NCI-H146 (cell line): ENCODE data around the gene TXN2.
A peak's percentile ranks its signal among the peaks of the same experiment; 100 is the strongest.
"Not testable (repeated sequence)": the region's sequence is repeated elsewhere in the genome, so short reads cannot be mapped to it uniquely, and the experiment has no call there.

Experiments
- DNase-seq: peaks from one replicate; lab custom pipeline; 2025; lab: John Stamatoyannopoulos, UW

TXN2 gene

DNA sequence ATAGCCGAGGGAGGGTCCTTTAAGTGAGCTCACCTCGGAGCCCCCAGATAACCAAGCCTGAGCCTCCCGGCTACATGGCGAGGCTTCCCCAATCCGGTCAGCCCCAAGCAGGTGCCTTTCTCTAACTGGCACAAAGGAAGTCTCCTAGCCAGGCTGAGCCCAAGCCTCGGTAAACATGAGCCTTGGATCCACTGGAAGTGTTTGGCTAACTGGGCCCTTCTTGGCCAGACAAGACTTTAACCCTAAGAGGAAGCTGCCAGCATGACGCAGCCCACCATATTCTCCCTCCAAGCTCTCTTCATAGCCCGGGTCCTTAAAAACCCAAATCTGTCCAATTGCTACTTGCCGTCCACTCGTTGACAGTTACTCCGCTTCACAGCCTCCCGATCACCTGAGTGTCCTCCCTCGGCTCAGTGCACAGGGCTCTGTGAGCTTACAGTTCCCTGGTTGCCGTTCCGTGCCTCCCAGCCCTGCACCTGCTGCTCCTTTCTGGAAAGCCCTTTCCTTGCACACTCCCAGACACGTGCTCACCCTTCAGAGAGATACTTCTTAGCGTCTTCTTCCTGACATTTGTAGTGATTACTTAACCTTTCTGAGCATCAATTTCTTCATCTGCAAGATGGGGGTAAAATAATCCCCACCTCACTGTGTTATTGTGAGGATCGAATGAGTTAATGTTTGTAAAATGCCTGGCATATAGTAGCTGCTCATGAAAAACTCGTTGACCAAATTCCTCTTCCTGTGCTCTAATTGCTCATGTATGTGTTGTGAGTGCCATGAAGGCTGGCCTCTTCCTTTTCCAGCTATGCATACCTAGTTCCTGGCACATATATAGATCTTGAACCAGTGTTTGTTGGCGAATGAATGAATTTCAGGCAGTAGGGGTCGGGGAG, 25.6 kb downstream of the TXN2 start:
- DNase-seq, result peak; percentile 41

DNA sequence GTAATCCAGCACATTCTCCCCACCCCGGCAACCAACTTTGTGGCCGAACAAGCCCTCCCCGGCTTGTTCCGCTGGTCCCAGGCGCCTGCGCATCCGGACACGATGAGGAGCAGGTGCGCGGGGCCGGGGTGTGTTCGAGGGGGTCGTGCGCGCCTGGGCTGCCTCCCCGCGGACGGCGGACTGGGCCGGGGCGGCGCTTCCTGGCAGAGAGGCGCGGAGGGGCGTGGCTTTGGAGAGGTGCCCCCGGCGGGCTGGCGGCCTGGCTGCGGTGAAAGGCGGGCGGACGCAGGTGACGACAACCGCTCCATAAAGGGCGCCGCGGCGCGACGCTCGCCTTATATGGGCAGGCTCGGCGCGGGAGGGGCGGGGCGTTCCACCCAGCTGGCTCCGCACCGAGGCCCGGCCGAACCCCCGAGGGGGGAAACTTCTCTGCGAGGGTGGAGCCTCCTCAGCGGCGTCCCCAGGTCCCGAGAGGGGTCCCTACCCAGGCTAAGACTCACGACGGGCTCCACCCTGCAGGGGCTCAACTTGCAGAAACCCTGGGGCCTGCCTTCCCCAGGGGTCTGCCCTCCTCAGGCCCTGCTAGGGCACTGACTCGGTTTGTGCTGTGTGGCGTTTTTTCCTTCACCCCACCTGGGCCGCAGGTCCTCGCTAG, 26.4 kb downstream of the TXN2 start:
- peak; percentile 94 for DNase-seq

DNA sequence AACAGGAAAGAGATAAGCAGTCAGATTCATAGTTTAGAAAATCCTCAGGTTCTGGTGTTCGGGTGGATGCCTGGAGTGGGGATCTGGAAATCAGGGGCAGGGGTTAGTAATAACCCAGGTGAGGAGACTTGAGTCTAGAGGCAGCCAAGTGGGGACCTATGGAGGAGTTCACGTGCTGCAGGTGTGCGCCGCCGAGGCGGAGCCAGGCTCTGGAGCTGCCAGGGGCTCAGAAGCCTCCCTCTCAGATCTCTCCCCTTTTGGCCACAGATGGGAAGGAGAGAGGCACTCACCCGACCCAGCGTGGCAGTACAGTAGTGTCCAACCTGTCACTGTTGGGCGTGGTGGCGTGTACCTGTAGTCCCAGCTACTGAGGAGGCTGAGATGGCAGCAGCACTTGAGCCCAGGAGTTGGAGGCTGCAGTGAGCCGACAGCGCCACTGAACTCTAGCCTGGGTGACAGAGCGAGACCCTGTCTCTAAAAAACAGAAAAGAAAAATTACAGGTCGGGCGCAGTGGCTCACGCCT, 27.5 kb downstream of the TXN2 start:
- DNase-seq, result no peak

DNA sequence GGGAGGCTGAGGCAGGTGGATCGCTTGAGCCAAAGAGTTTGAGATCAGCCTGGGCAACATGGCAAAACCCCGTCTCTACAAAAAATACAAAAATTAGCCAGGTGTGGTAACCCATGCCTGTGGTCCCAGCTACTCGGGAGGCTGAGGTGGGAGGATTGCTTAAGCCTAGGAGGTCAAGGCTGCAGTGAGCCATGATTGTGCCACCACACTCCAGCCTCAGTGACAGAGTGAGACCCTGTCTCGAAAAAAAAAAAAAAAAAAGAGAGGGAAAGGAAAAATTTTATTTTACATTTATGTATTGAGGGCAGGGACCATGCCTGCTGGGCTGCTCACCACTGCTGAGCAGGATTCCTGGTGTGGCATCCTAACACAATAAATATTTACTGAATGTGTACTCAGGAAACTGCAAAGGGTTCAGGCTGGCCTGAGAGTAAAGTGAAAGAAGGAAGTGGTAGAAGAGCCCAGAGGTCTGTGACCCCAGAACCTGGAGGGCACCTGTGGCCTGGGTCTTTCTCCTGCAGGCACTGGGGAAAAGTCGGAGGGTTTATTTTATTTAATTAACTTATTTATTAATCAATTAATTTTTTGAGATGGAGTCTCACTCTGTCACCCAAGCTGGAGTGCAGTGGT, 28.3 kb downstream of the TXN2 start:
- not testable (repeated sequence) for DNase-seq

- DNase-seq, result no peak
These were observed 29.0 kb downstream of the TXN2 start for GRCh38 chr22:36452250-36452977.

GRCh38 chr22:36450923-36451322, 30.5 kb downstream of the TXN2 start:
- not testable (repeated sequence) for DNase-seq

DNA sequence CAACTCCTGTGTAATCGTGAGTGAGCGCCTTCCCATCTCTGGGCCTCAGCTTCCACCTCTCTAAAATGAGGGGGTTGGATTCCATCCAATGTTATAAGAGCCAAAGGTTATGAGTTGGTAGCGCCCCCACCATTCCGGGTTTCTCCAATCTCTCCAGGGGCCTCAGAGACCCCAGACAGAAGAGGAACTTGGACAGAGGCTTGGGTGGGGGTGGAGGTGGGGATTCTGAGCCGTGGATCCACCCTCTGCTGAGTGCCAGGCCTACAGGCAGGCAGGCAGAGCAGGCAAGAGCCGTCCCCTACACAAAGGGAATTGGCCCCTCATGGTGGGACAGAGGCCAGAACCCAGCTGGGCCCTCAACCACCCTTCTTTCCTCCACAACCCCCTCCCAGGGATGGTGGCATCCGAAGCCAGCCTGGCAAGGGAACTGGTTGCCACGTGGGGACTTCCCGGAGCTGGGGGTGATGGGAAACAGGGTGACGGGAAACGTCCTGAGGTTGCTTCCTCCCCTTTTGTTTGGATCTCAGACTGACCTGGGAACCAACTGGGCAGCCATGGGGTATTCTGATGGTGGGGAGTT, 31.8 kb downstream of the TXN2 start:
- DNase-seq, result no peak

- DNase-seq, result no peak
These were observed 33.8 kb downstream of the TXN2 start for GRCh38 chr22:36447632-36448031.

- peak; percentile 21 for DNase-seq
These were observed 36.2 kb downstream of the TXN2 start for GRCh38 chr22:36445158-36445668.

DNA sequence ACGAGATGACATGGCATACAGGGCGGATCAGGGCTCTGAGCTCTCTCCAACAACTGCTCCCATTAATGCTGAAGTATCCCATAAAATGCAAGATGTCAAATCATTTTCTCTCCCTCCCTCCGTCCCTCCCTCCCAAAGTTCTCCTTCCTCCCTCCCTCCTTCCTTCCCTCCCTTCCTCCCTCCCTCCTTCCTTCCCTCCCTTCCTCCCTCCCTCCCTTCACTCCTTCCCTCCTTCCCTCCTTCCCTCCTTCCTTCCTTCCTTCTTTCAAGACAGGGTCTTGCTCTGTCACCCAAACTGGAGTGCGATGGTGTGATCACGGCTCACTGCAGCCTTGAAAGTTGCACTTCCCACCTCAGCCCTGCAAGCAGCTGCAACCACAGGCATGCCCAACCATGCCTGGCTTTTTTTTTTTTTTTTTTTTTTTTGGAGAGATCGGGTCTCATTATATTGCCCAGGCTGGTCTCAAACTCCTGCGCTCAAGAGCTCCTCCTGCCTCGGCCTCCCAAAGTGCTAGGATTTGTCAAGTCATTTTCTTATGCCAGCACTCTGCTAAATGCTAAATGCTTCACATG, 38.2 kb downstream of the TXN2 start:
- DNase-seq, result no peak

DNA sequence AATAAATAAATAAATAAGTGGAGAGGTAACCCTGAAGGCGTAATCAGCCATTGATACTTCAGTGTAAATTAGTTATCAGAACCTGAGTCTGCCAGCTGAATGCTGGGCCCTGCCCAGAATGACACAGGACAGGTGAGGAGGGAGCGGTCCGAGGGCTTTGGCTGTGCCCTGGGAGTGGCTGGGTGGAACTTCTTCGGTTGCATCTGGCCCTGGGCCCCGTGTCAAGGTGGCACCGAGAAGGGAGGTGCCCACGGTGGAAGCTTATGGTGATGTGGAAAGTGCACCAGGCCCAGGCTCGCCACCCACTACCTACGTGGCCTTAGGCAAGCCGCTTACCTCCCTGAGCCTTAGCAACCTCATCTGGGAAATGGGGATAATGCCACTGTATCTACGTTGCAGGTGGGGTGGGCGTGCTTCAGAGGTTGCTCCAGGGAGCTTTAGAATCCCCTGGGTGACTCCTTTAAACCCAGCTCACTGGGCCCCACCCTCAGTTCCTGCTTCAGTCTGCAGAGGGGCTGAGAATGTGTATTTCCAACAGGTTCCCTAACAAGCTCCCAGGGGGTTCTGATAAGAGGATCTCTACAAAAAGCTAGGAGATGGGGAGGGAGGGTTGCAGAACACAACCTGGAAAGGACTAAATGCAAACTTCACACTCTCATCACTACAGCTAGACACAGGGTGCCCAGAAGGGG, 38.8 kb downstream of the TXN2 start:
- DNase-seq, result no peak

DNA sequence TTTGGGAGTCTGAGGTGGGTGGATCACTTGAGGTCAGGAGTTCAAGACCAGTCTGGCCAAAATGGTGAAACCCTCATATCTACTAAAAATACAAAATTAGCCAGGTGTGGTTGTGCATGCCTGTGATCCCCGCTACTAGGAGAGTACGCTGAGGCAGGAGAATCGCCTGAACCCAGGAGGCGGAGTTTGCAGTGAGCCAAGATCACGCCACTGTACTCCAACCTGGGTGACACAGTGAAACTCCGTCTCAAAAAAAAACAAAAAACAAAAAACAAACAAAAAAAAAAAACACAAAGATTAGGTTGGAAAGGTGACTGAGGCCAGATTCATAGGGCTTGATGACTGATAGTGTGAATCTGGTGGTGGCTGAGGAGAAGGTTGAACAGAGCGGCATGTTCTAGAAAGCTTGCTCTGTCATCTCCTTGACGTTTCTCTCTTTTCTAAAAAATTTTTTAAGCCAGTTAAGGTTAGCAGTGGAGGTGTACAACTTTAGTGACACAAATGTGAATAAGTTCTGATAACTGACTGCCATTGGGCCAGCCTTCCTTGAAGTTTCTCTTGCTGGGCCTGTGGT, 40.9 kb downstream of the TXN2 start:
- no peak for DNase-seq

DNA sequence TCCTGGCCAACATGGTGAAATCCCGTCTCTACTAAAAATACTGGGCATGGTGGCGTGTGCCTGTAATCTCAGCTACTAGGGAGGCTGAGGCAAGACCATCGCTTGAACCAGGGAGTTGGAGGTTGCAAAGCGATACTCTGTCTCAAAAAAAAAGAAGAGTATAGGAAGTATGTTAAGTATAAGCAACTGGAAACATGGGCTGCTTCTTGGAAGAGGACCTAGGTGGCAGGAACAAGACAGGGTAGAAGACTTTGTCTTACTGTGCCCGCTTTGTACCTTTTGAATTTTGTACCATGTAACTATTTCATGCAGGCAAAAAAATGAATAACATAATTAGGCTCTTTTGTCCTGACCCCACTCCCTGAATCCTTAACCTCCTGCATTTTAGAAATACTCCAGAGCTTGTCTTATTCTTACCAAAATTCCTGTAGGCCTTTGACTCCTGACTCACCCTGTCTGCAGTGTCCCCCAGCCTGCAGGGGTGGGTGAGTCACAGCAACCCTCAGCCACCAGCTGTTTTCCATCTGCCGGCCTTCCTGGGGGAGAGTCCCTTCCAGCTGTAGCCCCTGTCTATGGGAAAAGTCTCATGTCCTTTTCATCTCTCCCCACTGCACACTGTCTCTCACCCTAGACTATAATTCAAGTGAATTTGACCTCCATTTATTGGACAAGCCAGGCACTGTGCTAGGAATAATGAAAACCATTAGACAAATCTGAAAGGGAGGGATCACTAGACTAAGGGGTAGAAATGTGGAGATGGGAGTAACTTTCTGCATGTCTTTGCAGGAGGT, 41.8 kb downstream of the TXN2 start:
- no peak for DNase-seq

GRCh38 chr22:36435516-36436415, 45.7 kb downstream of the TXN2 start:
- DNase-seq, result peak; percentile 43

DNA sequence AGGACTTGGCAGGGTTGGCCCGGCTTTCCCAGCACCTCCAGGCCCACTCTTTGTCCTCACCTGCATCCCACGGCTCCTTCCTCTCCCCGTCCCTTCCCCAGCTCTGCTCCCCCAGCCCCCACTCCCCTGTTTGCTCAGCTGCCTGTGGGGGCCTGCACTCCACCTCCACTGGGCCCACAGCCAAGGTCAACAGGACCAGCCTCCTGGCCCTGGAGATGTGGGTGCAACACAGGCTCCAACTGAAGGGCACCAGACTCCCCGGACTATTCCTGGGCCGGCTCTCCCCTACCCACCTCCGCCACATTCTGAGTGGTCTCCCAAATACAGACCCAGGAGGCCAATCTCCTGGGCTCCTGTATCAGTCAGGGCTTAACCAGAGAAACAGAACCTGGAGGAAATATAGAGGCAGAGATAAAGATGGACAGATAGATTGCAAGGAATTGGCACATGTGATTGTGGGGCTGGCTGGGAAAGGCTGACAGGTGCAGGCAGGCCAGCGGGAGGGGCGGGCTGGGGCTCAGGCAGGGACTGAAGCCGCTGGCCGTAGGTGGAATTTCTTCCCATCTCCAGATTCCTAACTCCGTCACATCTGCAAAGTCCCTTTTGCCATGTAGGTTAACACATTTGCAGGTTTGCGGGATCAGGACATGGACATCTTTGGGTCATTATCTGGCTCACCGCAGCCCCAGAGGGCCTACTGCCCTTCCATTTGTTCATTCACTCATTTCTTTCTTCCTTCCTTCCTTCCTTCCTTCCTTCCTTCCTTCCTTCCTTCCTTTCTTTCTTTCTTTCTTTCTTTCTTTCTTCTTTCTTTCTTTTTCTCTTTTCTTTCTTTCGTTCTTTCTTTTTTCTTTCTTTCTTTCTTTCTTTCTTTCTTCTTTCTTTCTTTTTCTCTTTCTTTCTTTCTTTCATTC, 47.9 kb downstream of the TXN2 start:
- peak; percentile 94 for DNase-seq

GRCh38 chr22:36432592-36433317, 48.7 kb downstream of the TXN2 start:
- peak; percentile 48 for DNase-seq
